Erythroblast (primary cell): ENCODE data around the gene GRK4.
A peak's percentile ranks its signal among the peaks of the same experiment; 100 is the strongest.
"Not testable (repeated sequence)": the region's sequence is repeated elsewhere in the genome, so short reads cannot be mapped to it uniquely, and the experiment has no call there.

Source experiments
- DNase-seq, 2 experiments: peaks; one replicate each; lab custom pipeline; 2025; lab: John Stamatoyannopoulos, UW
- GATA1 ChIP-seq: IDR thresholded peaks from 2 replicates; pipeline ENCODE4 v1.6.1; 2011; ENCODE audit warnings: low read depth, mild to moderate bottlenecking, control low read depth, low read length, moderate library complexity
- POLR2A ChIP-seq: IDR thresholded peaks from 2 replicates; pipeline ENCODE4 v1.6.1; 2011; ENCODE audit warnings: mild to moderate bottlenecking, low read length

The GRK4 gene

GRCh38 chr4:2942532-2943363 lies 20.6 kb upstream of the GRK4 start:
- no peak for TF ChIP-seq POLR2A
- TF ChIP-seq GATA1 = no peak

GRCh38 chr4:2943364-2944090 lies 19.8 kb upstream of the GRK4 start:
- DNase-seq = no peak
- no peak for TF ChIP-seq POLR2A
- no peak for TF ChIP-seq GATA1

More at GRCh38 chr4:2942532-2943363, 20.6 kb upstream of the GRK4 start:
- DNase-seq = no peak

GRCh38 chr4:2944091-2944482 lies 19.3 kb upstream of the GRK4 start:
- DNase-seq = no peak
- no peak for TF ChIP-seq POLR2A
- TF ChIP-seq GATA1 = no peak

- TF ChIP-seq GATA1 = no peak
- DNase-seq = no peak
Observed at GRCh38 chr4:2944586-2945526, 18.5 kb upstream of the GRK4 start.

GRCh38 chr4:2945619-2946604 lies 17.5 kb upstream of the GRK4 start:
- DNase-seq = not testable (repeated sequence)

- DNase-seq = no peak
- TF ChIP-seq POLR2A = no peak
Observed at GRCh38 chr4:2946812-2947600, 16.4 kb upstream of the GRK4 start.

- DNase-seq = no peak
- TF ChIP-seq POLR2A = no peak
- TF ChIP-seq GATA1 = no peak
Observed at GRCh38 chr4:2947926-2948325, 15.4 kb upstream of the GRK4 start.

- TF ChIP-seq GATA1 (no peak), POLR2A (no peak)
- DNase-seq = peak; percentile 25 to 36
Observed at GRCh38 chr4:2948895-2949781, 14.2 kb upstream of the GRK4 start.

GRCh38 chr4:2949782-2950125 lies 13.6 kb upstream of the GRK4 start:
- TF ChIP-seq POLR2A (no peak), GATA1 (no peak)
- no peak for DNase-seq

GRCh38 chr4:2950221-2950989 lies 13.0 kb upstream of the GRK4 start:
- TF ChIP-seq POLR2A (no peak), GATA1 (no peak)
- no peak for DNase-seq
